HepG2 (cell line): ENCODE results near the gene CAPN10. TPM values are rescaled to one million over a fixed set of nuclear protein-coding genes. Genes with fewer than 3 reads are reported as not detected.

Experiments
- ARID2 ChIP-seq: sonication (generic); formaldehyde crosslinking; IDR thresholded peaks from 2 replicates; pipeline ENCODE4 v1.8.1; 2022; ENCODE audit warnings: mild to moderate bottlenecking, missing genetic modification reagents, borderline replicate concordance
- ARNTL ChIP-seq: sonication (generic); formaldehyde crosslinking; IDR thresholded peaks from 2 replicates; pipeline ENCODE4 v1.4.0; 2020; ENCODE audit warnings: mild to moderate bottlenecking, missing genetic modification reagents
- ATRX ChIP-seq: sonication (generic); formaldehyde crosslinking; IDR thresholded peaks from 2 replicates; pipeline ENCODE4 v1.4.0; 2020; ENCODE audit warnings: missing genetic modification reagents, borderline replicate concordance
- ERF ChIP-seq: IDR thresholded peaks from 2 replicates; pipeline ENCODE4 v1.6.1; 2018; ENCODE audit warnings: missing biosample characterization, missing genetic modification reagents
- HCFC1 ChIP-seq: fragments of 150-350 bp; IDR thresholded peaks from 2 replicates; pipeline ENCODE4 v1.6.1; 2014; ENCODE audit warnings: low read depth, low read length
- HDAC2 ChIP-seq: sonication (generic); formaldehyde crosslinking; IDR thresholded peaks from 2 replicates; pipeline ENCODE4 v1.4.0; 2020; ENCODE audit warnings: missing genetic modification reagents
- KDM5B ChIP-seq: sonication (generic); formaldehyde crosslinking; IDR thresholded peaks from 2 replicates; pipeline ENCODE4 v1.4.0; 2020; ENCODE audit warnings: missing genetic modification reagents, mild to moderate bottlenecking, borderline replicate concordance
- MEIS1 ChIP-seq: sonication (generic); formaldehyde crosslinking; IDR thresholded peaks from 2 replicates; pipeline ENCODE4 v1.9.0; 2021; ENCODE audit warnings: mild to moderate bottlenecking, missing genetic modification reagents, moderate library complexity, borderline replicate concordance
- PAX8 ChIP-seq: sonication (generic); formaldehyde crosslinking; IDR thresholded peaks from 2 replicates; pipeline ENCODE4 v1.8.0; 2022; ENCODE audit warnings: mild to moderate bottlenecking, missing genetic modification reagents, borderline replicate concordance
- RFXAP ChIP-seq: sonication (generic); formaldehyde crosslinking; IDR thresholded peaks from 2 replicates; pipeline ENCODE4 v1.4.0; 2020; ENCODE audit warnings: missing genetic modification reagents, borderline replicate concordance
- TARDBP ChIP-seq: sonication (generic); formaldehyde crosslinking; IDR thresholded peaks from 2 replicates; pipeline ENCODE4 v1.8.0; 2022; ENCODE audit warnings: mild to moderate bottlenecking, missing genetic modification reagents
- TBL1XR1 ChIP-seq: fragments of 150-350 bp; IDR thresholded peaks from 2 replicates; pipeline ENCODE4 v1.6.1; 2014; ENCODE audit warnings: borderline replicate concordance, low read length; ENCODE audit not compliant: partially characterized antibody
- TRIM24 ChIP-seq: sonication (generic); formaldehyde crosslinking; IDR thresholded peaks from 2 replicates; pipeline ENCODE4 v1.8.0; 2022; ENCODE audit warnings: mild to moderate bottlenecking, missing genetic modification reagents
- WIZ ChIP-seq: sonication (generic); formaldehyde crosslinking; IDR thresholded peaks from 2 replicates; pipeline ENCODE4 v1.5.1; 2020; ENCODE audit warnings: mild to moderate bottlenecking, missing genetic modification reagents
- ZKSCAN1 ChIP-seq: fragments of 150-350 bp; IDR thresholded peaks from 2 replicates; pipeline ENCODE4 v1.6.1; 2014; ENCODE audit warnings: low read length
- ZNF232 ChIP-seq: sonication (generic); formaldehyde crosslinking; IDR thresholded peaks from 2 replicates; pipeline ENCODE4 v1.4.0; 2020; ENCODE audit warnings: missing genetic modification reagents, borderline replicate concordance
- ZNF33B ChIP-seq: sonication (generic); formaldehyde crosslinking; IDR thresholded peaks from 2 replicates; pipeline ENCODE4 v1.5.1; 2020; ENCODE audit warnings: mild to moderate bottlenecking, missing genetic modification reagents
- ZNF431 ChIP-seq: sonication (generic); formaldehyde crosslinking; IDR thresholded peaks from 2 replicates; pipeline ENCODE4 v1.9.0; 2022; ENCODE audit warnings: missing genetic modification reagents, low read depth, mild to moderate bottlenecking, borderline replicate concordance
- ZNF564 ChIP-seq: sonication (generic); formaldehyde crosslinking; IDR thresholded peaks from 2 replicates; pipeline ENCODE4 v1.8.1; 2023; ENCODE audit warnings: mild to moderate bottlenecking, missing genetic modification reagents
- ZNF737 ChIP-seq: sonication (generic); formaldehyde crosslinking; IDR thresholded peaks from 2 replicates; pipeline ENCODE4 v1.5.0; 2020; ENCODE audit warnings: missing genetic modification reagents, mild to moderate bottlenecking, borderline replicate concordance
- polyA plus RNA-seq, 8 experiments: library from polyadenylated mRNA; depleted of rRNA in 3 of 8; stranded (reverse) in 7 of 8; unstranded in 1 of 8; fragments of >200 nt; fragmentation: Illumina TruSeq in 4 of 8; extraction: Trizol in 4 of 8; gene quantifications; 2 replicates each; pipeline versions ENCODE4 v1.2.1 to v1.2.3, GENCODE V29; 2011 to 2016; ENCODE audit warnings: low read depth in 4 of 8, missing spikeins in 1 of 8, mixed read lengths in 1 of 8; ENCODE audit not compliant: insufficient read depth in 1 of 8
- total RNA-seq, 5 experiments: library from RNA; depleted of rRNA; stranded (reverse); fragments of >200 nt; fragmentation: Illumina TruSeq; extraction: Trizol; gene quantifications; 2 replicates each; pipeline ENCODE4 v1.2.3, GENCODE V29; 2016; ENCODE audit warnings: low read depth in 1 of 5
- TF ChIP-seq, protein P1 (sequence below): sonication (generic); formaldehyde crosslinking; IDR thresholded peaks from 2 replicates; pipeline ENCODE4 v1.9.0; 2021; ENCODE audit warnings: missing genetic modification reagents, mild to moderate bottlenecking, borderline replicate concordance
- TF ChIP-seq, protein P2 (sequence below): IDR thresholded peaks from 2 replicates; pipeline ENCODE4 v1.6.1; 2018; ENCODE audit warnings: missing genetic modification reagents, mild to moderate bottlenecking, missing compliant biosample characterization
- TF ChIP-seq, protein P3 (sequence below): sonication (generic); formaldehyde crosslinking; IDR thresholded peaks from 2 replicates; pipeline ENCODE4 v1.5.1; 2020; ENCODE audit warnings: mild to moderate bottlenecking, moderate library complexity, missing genetic modification reagents
- TF ChIP-seq, protein P4 (sequence below): fragments of 450-650 bp; IDR thresholded peaks from 2 replicates; pipeline ENCODE4 v1.6.1; 2017; ENCODE audit warnings: mild to moderate bottlenecking

The CAPN10 gene
- total and polyA plus RNA-seq, 2 of the 13 experiments (the other 11 are each of a cell fraction or from before 2014, with no cell fraction given) = 27.6 to 32.4 TPM

DNA sequence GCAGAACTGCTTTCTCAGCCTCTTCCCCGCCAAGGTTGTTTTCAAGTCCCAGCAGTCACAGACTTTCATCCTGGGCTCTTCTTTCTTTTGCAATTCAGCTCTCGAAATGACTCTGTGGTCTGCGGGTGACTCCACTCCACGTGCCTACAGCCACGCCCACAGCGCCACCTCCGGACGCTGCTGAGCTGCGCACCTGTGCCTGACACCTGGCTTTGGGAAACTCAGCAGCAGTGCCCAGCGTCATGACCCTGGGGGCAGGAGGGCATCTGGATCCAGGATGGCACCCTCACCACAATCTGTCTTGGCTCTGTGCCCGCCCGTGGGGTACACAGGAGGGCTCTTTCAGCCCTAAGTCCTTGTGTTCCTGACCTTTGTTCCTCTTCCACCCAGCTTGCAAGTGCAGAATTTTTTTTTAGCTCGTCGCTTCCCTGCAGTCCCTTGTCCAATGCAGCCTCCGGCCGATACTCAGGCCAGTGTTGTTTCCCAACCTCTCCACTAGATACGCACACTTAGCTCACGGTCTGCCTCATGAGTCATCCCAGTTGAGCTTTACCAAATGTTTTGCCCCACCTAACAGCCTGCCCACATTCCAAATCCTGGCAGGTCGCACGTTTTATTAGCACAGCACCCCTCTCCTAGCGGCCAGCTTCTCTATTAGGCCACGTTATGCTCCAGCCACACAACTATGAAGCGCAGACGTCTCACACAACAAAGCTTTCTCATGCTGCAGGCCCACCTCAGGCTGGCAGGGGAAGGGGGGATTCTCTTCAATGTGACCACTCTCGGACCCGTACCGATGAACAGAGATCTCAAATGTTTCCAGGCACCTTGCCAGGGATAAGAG is 6.5 kb upstream of the CAPN10 start (continued):
- TF ChIP-seq TBL1XR1 (no peak), KDM5B (CRISPR knock-in tag) (no peak), TARDBP (CRISPR knock-in tag) (no peak), TRIM24 (CRISPR knock-in tag) (no peak), ZNF737 (no peak), PAX8 (CRISPR knock-in tag) (no peak), RFXAP (peak; percentile 85; the same call in 1 of the 2 replicates), HCFC1 (no peak), ZNF232 (CRISPR knock-in tag) (0 out of 2 replicates have a peak, but pooled peaks have one; percentile 72), ZNF564 (no peak), ARID2 (CRISPR knock-in tag) (no peak), ATRX (CRISPR knock-in tag) (no peak), WIZ (CRISPR knock-in tag) (no peak), HDAC2 (CRISPR knock-in tag) (peak; percentile 81), ZNF431 (CRISPR knock-in tag) (no peak; the same call in 1 of the 2 replicates), ZNF33B (CRISPR knock-in tag) (no peak; the same call in 1 of the 2 replicates), MEIS1 (CRISPR knock-in tag) (peak; percentile 63; the same call in 1 of the 2 replicates), ARNTL (peak; percentile 92), ZKSCAN1 (no peak), ERF (CRISPR knock-in tag) (peak; percentile 77)
- TF ChIP-seq, protein P1, sequence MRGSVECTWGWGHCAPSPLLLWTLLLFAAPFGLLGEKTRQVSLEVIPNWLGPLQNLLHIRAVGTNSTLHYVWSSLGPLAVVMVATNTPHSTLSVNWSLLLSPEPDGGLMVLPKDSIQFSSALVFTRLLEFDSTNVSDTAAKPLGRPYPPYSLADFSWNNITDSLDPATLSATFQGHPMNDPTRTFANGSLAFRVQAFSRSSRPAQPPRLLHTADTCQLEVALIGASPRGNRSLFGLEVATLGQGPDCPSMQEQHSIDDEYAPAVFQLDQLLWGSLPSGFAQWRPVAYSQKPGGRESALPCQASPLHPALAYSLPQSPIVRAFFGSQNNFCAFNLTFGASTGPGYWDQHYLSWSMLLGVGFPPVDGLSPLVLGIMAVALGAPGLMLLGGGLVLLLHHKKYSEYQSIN (CRISPR knock-in tag) = no peak
- TF ChIP-seq, protein P2, sequence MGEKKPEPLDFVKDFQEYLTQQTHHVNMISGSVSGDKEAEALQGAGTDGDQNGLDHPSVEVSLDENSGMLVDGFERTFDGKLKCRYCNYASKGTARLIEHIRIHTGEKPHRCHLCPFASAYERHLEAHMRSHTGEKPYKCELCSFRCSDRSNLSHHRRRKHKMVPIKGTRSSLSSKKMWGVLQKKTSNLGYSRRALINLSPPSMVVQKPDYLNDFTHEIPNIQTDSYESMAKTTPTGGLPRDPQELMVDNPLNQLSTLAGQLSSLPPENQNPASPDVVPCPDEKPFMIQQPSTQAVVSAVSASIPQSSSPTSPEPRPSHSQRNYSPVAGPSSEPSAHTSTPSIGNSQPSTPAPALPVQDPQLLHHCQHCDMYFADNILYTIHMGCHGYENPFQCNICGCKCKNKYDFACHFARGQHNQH (CRISPR knock-in tag) = peak; percentile 94
- TF ChIP-seq, protein P3, sequence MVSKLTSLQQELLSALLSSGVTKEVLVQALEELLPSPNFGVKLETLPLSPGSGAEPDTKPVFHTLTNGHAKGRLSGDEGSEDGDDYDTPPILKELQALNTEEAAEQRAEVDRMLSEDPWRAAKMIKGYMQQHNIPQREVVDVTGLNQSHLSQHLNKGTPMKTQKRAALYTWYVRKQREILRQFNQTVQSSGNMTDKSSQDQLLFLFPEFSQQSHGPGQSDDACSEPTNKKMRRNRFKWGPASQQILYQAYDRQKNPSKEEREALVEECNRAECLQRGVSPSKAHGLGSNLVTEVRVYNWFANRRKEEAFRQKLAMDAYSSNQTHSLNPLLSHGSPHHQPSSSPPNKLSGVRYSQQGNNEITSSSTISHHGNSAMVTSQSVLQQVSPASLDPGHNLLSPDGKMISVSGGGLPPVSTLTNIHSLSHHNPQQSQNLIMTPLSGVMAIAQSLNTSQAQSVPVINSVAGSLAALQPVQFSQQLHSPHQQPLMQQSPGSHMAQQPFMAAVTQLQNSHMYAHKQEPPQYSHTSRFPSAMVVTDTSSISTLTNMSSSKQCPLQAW (CRISPR knock-in tag) = no peak
- TF ChIP-seq, protein P4, sequence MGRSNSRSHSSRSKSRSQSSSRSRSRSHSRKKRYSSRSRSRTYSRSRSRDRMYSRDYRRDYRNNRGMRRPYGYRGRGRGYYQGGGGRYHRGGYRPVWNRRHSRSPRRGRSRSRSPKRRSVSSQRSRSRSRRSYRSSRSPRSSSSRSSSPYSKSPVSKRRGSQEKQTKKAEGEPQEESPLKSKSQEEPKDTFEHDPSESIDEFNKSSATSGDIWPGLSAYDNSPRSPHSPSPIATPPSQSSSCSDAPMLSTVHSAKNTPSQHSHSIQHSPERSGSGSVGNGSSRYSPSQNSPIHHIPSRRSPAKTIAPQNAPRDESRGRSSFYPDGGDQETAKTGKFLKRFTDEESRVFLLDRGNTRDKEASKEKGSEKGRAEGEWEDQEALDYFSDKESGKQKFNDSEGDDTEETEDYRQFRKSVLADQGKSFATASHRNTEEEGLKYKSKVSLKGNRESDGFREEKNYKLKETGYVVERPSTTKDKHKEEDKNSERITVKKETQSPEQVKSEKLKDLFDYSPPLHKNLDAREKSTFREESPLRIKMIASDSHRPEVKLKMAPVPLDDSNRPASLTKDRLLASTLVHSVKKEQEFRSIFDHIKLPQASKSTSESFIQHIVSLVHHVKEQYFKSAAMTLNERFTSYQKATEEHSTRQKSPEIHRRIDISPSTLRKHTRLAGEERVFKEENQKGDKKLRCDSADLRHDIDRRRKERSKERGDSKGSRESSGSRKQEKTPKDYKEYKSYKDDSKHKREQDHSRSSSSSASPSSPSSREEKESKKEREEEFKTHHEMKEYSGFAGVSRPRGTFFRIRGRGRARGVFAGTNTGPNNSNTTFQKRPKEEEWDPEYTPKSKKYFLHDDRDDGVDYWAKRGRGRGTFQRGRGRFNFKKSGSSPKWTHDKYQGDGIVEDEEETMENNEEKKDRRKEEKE = no peak
